Endothelial cell of umbilical vein (primary cell): ENCODE results near the gene SFTA2. TPM values are rescaled to one million over a fixed set of nuclear protein-coding genes. Genes with fewer than 3 reads are reported as not detected.

ENCODE experiments used
- Bru-seq: library from RNA; stranded (reverse); fragments of 400-500 nt; gene quantifications from one replicate; lab custom pipeline; 2021; lab: Mats Ljungman, UMichigan
- BruChase-seq, 2 experiments: library from RNA; stranded (reverse); fragments of 400-500 nt; gene quantifications; one replicate each; lab custom pipeline; 2021; lab: Mats Ljungman, UMichigan
- BruUV-seq: library from RNA; stranded (reverse); fragments of 400-500 nt; replicated peaks from 2 replicates; lab custom pipeline; 2021; lab: Mats Ljungman, UMichigan
- CTCF ChIA-PET: fragments of 300-600, 350-600 bp; sonication (Branson Sonifier 250); formaldehyde crosslinking; loops from one replicate; lab custom pipeline; 2021; ENCODE audit warnings: antibody characterized with exemption, inconsistent platforms; lab: Charles Lee
- POLR2A ChIA-PET: fragments of 300-600, 350-600 bp; sonication (Branson Sonifier 250); formaldehyde crosslinking; loops from one replicate; lab custom pipeline; 2021; ENCODE audit warnings: antibody characterized with exemption, inconsistent platforms; lab: Charles Lee
- DNase-seq: peaks from one replicate; pipeline ENCODE4 v3.0.0-alpha.2; 2011; ENCODE audit warnings: low read depth, low spot score
- FAIRE-seq: peaks from 2 replicates; lab custom pipeline; 2011; peaks lifted over from hg19 to GRCh38; lab: Jason Lieb, UNC
- H2AFZ ChIP-seq: 2 replicates; pipeline ENCODE4 v1.6.0; 2012; ENCODE audit warnings: low read depth, low read length, control low read depth, inconsistent platforms
- H3K27ac ChIP-seq: 2 replicates; pipeline ENCODE4 v1.5.1; 2011; ENCODE audit warnings: low read depth, mild to moderate bottlenecking, control low read depth, low read length, moderate library complexity; ENCODE audit not compliant: insufficient read depth
- H3K27me3 ChIP-seq, 2 experiments: 2 replicates each; pipeline versions ENCODE4 v1.6.0 to v1.6.1; 2011; ENCODE audit warnings: low read length in 2 of 2, mixed read lengths in 1 of 2; ENCODE audit not compliant: control insufficient read depth in 2 of 2, insufficient read depth in 2 of 2
- H3K36me3 ChIP-seq, 2 experiments: 2 replicates in 1 of 2; 3 replicates in 1 of 2; pipeline ENCODE4 v1.5.1; 2011; ENCODE audit warnings: low read length in 2 of 2, mild to moderate bottlenecking in 1 of 2, moderate library complexity in 1 of 2; ENCODE audit not compliant: control insufficient read depth in 2 of 2, insufficient read depth in 2 of 2; ENCODE audit errors: extremely low read depth in 1 of 2
- H3K4me1 ChIP-seq: 3 replicates; pipeline ENCODE4 v1.5.1; 2011; ENCODE audit warnings: mild to moderate bottlenecking, low read length; ENCODE audit not compliant: control insufficient read depth, insufficient read depth; ENCODE audit errors: extremely low read depth
- H3K4me2 ChIP-seq: 2 replicates; pipeline ENCODE4 v1.6.1; 2011; ENCODE audit warnings: low read length, control low read depth, mixed read lengths; ENCODE audit not compliant: insufficient read depth
- H3K4me3 ChIP-seq, 3 experiments: fragments of 200-600 bp in 1 of 3; sonication (generic), shearing (Covaris generic) in 1 of 3; replicated peaks in 1 of 3; 2 replicates each; pipeline ENCODE4 v1.5.1; 2011 to 2016; ENCODE audit warnings: control low read depth in 3 of 3, low read length in 3 of 3, mild to moderate bottlenecking in 2 of 3, inconsistent platforms in 1 of 3, low read depth in 1 of 3, moderate library complexity in 1 of 3; ENCODE audit not compliant: insufficient read depth in 1 of 3
- H3K79me2 ChIP-seq: 2 replicates; pipeline ENCODE4 v1.6.0; 2012; ENCODE audit warnings: low read length, inconsistent platforms; ENCODE audit not compliant: control insufficient read depth, insufficient read depth
- H3K9ac ChIP-seq: replicated peaks from 2 replicates; pipeline ENCODE3; 2011; ENCODE audit warnings: low read length, control low read depth; ENCODE audit not compliant: insufficient read depth; ENCODE audit errors: extremely low read depth
- H3K9me1 ChIP-seq: replicated peaks from 3 replicates; pipeline ENCODE4 v1.6.0; 2011; ENCODE audit warnings: mild to moderate bottlenecking, low read length; ENCODE audit not compliant: control insufficient read depth, insufficient read depth; ENCODE audit errors: extremely low read depth
- H3K9me3 ChIP-seq: replicated peaks from 2 replicates; pipeline ENCODE4 v1.5.1; 2012; ENCODE audit warnings: low read length, inconsistent platforms; ENCODE audit not compliant: control insufficient read depth, insufficient read depth
- H4K20me1 ChIP-seq: replicated peaks from 2 replicates; pipeline ENCODE3; 2011; ENCODE audit warnings: mild to moderate bottlenecking, low read length; ENCODE audit not compliant: control insufficient read depth, insufficient read depth; ENCODE audit errors: extremely low read depth
- EZH2 ChIP-seq: IDR thresholded peaks from 2 replicates; pipeline ENCODE4 v1.6.1; 2012; ENCODE audit warnings: borderline replicate concordance, low read depth, mild to moderate bottlenecking, moderate library complexity, low read length, inconsistent platforms; ENCODE audit not compliant: severe bottlenecking
- FOS ChIP-seq: IDR thresholded peaks from 2 replicates; pipeline ENCODE4 v1.6.1; 2011; ENCODE audit warnings: mild to moderate bottlenecking, low read length, moderate library complexity, borderline replicate concordance; ENCODE audit not compliant: insufficient read depth
- GATA2 ChIP-seq: IDR thresholded peaks from 2 replicates; pipeline ENCODE4 v1.7.0; 2011; ENCODE audit warnings: low read depth, mild to moderate bottlenecking, moderate library complexity, mixed read lengths, low read length; ENCODE audit not compliant: insufficient read length, insufficient read depth
- JUN ChIP-seq: IDR thresholded peaks from 2 replicates; pipeline ENCODE4 v1.6.1; 2011; ENCODE audit warnings: borderline replicate concordance, low read depth; ENCODE audit not compliant: insufficient read length, insufficient read depth
- MYC ChIP-seq: IDR thresholded peaks from one replicate; pipeline ENCODE4 v1.6.1; 2011; ENCODE audit warnings: mild to moderate bottlenecking, low read depth, low read length
- POLR2A ChIP-seq: IDR thresholded peaks from 2 replicates; pipeline ENCODE4 v1.6.1; 2012; ENCODE audit warnings: low read depth, mild to moderate bottlenecking, control low read depth, low read length
- POLR2AphosphoS5 ChIP-seq: IDR thresholded peaks from 2 replicates; pipeline ENCODE4 v1.6.1; 2012; ENCODE audit warnings: low read depth, mild to moderate bottlenecking, control low read depth, low read length, moderate library complexity; ENCODE audit not compliant: insufficient read depth
- dilution Hi-C: fragments of 300-500 bp; cut with MboI; formaldehyde crosslinking; loops from one replicate; pipeline ENCODE4 v1.15.0; 2019; ENCODE audit warnings: low sequenced_read_pairs; ENCODE audit not compliant: extremely low pct_ligation_motif_present
- intact Hi-C: fragments of 100-400 bp; cut with micrococcal nuclease; formaldehyde crosslinking; loops from one replicate; pipeline ENCODE4 v1.10.0; 2022
- long read RNA-seq: library from polyadenylated mRNA; stranded (forward); transcript quantifications from one replicate; pipeline ENCODE4 v2.0.0, GENCODE V29; 2021
- polyA minus RNA-seq, 3 experiments: library from RNA; depleted of rRNA, polyadenylated mRNA; stranded (reverse); fragments of >200 nt; gene quantifications; 1 replicate in 1 of 3; 2 replicates in 2 of 3; pipeline ENCODE4 v1.2.3, GENCODE V29; 2011
- polyA plus RNA-seq, 4 experiments: library from polyadenylated mRNA; depleted of rRNA in 3 of 4; stranded (reverse) in 3 of 4; unstranded in 1 of 4; fragments of >200 nt; gene quantifications; 2 replicates each; pipeline versions ENCODE4 v1.2.1 to v1.2.3, GENCODE V29; 2011 to 2012; ENCODE audit warnings: missing spikeins in 1 of 4
- total RNA-seq: library from RNA; stranded (reverse); gene quantifications from 2 replicates; pipeline ENCODE4 v1.2.3, GENCODE V29; 2021
- TF ChIP-seq, protein P1 (sequence below), 2 donors: IDR thresholded peaks; 1 replicate in 1 of 2; 2 replicates in 1 of 2; pipeline ENCODE4 v1.5.1; 2011; ENCODE audit warnings: low read length in 2 of 2, mild to moderate bottlenecking in 2 of 2, moderate library complexity in 2 of 2, control low read depth in 1 of 2, inconsistent platforms in 1 of 2, low read depth in 1 of 2; ENCODE audit not compliant: insufficient read depth in 1 of 2; ENCODE audit errors: extremely low read depth in 1 of 2
- TF ChIP-seq, protein P2 (sequence below): IDR thresholded peaks from 2 replicates; pipeline ENCODE4 v1.6.1; 2011; ENCODE audit not compliant: insufficient read depth, insufficient read length

The SFTA2 gene
- total RNA-seq (not detected in 2 replicates), polyA plus RNA-seq (not detected in 2 replicates), polyA minus RNA-seq (not detected in 2 replicates), Bru-seq, nascent RNA (percentile 13 among the genes with signal in this experiment), BruChase-seq, experiment 1, labeled RNA remaining after a 6-hour chase (not detected), BruChase-seq, experiment 2, labeled RNA remaining after a 2-hour chase (not detected)
- not detected in 2 replicates for polyA plus RNA-seq (2011; cell fraction: cytosol; rRNA removed)
- polyA plus RNA-seq (2011; cell fraction: nucleus; rRNA removed): not detected in 2 replicates
- polyA plus RNA-seq (2012): not detected in 2 replicates
- not detected for polyA minus RNA-seq (2011; cell fraction: cytosol; rRNA and poly(A)+ RNA removed)
- polyA minus RNA-seq (2011; cell fraction: nucleus; rRNA and poly(A)+ RNA removed): not detected in 2 replicates
- long read RNA-seq: 0 reads

DNA sequence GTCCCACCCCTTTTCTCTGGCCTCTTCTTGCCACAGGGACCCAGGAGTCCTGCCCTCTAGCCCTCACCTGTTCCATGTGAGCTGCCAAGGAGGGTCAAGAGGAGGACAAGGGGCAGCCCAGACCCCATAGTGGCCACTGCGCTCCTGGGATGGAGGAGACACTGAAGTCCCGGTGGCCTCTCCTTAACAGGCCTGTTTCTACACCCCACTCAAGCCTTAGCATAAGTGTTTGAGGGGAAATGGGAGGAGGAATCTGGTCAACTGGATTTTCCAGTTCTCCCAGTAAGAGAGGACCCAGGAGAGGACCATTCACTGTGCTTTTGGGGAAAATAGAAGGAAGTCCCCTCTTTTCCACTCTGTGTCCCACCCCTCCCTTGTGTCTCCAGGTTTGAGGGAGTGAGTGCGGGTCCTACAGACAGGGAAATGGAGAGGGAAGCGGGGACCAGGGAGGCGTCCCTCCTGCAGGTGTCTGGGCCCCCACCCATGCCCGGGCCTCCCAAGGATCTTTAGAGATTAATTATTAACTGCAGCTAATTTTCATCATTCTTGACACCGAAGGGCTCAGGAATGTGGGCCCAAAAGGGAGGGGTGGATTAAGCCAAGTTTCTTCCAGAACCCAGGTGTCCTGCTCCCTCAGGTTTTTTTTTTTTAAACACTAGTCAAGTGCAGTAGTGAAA, at the start of gene SFTA2:
Gene SFTA2, minus strand, starts transcription at position 202 of the 677 bp plus-strand sequence. Its CDS starts 74 bp downstream, at position 128.
- Histone ChIP-seq H3K4me3 (no peak within 1 kb of the TSS), H4K20me1 (no peaks in the 10 kb centered on the region), H3K4me1 (no peaks in the 10 kb centered on the region), H3K4me2 (no peak within 1 kb of the TSS), H3K9me1 (no peaks in the 10 kb centered on the region), H2AFZ (no peak within 1 kb of the TSS), H3K36me3 (no peaks in the 10 kb centered on the region), H3K79me2 (no peaks in the 10 kb centered on the region), H3K27ac (no peak within 1 kb of the TSS), H3K27me3 (peaks cover 0 to 2% of the 10 kb centered on the region in 2 experiments), H3K9me3 (no peaks in the 10 kb centered on the region), H3K9ac (no peak within 1 kb of the TSS)
- dilution Hi-C loops: no loop called here
- DNase-seq (no peak), FAIRE-seq (no peak)
- CTCF ChIA-PET: interaction anchor here (1.0 to 1.7 kb wide), 5 partner anchors 8 to 155 kb away, joined by 3 to 5 read pairs (median 4); partner anchors contain the start of gene MUCL3
- POLR2A ChIA-PET: no interaction called here
- intact Hi-C loops: no loop called here
- no TSS peak for BruUV-seq
- TF ChIP-seq, protein P1, sequence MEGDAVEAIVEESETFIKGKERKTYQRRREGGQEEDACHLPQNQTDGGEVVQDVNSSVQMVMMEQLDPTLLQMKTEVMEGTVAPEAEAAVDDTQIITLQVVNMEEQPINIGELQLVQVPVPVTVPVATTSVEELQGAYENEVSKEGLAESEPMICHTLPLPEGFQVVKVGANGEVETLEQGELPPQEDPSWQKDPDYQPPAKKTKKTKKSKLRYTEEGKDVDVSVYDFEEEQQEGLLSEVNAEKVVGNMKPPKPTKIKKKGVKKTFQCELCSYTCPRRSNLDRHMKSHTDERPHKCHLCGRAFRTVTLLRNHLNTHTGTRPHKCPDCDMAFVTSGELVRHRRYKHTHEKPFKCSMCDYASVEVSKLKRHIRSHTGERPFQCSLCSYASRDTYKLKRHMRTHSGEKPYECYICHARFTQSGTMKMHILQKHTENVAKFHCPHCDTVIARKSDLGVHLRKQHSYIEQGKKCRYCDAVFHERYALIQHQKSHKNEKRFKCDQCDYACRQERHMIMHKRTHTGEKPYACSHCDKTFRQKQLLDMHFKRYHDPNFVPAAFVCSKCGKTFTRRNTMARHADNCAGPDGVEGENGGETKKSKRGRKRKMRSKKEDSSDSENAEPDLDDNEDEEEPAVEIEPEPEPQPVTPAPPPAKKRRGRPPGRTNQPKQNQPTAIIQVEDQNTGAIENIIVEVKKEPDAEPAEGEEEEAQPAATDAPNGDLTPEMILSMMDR (IDR thresholded peaks at IDR 0.05; ENCODE audit: extremely low read depth in 1 of 2, insufficient read depth in 1 of 2, low read depth in 1 of 2, low read length in 2 of 2): no peak

DNA sequence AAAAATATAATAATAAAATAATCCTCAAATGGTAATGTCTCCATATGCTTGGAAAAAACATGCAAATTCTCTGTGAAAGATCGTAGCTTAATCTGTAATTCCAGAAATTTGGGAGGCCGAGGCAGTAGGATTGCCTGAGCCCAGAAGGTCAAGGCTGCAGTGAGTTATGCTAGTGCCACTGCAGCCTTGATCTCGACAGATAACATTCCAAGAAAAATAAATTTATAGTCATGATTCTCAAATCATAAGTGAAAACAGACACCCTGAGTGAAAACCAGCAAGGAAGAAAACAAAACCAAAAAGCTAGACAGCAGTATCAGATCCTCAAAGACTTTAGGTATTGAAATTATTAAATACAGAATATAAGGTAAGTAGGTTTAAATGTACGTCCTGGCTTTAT, 47.7 kb upstream of the SFTA2 start:
- no peak for FAIRE-seq
- TF ChIP-seq EZH2 (no peak), MYC (no peak), JUN (no peak), POLR2A (no peak), FOS (no peak), GATA2 (no peak), POLR2AphosphoS5 (no peak)
- TF ChIP-seq, protein P2, sequence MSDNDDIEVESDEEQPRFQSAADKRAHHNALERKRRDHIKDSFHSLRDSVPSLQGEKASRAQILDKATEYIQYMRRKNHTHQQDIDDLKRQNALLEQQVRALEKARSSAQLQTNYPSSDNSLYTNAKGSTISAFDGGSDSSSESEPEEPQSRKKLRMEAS: no peak
- TF ChIP-seq, protein P1 (IDR thresholded peaks at IDR 0.05; ENCODE audit: extremely low read depth in 1 of 2, insufficient read depth in 1 of 2, low read depth in 1 of 2, low read length in 2 of 2): no peak
- Histone ChIP-seq H3K27me3 (peaks cover 14 to 16% of the 10 kb centered on the region in 2 experiments), H3K4me1 (no peaks in the 10 kb centered on the region), H3K79me2 (no peaks in the 10 kb centered on the region), H3K9ac (no peak overlapping the region), H2AFZ (no peak overlapping the region), H3K9me3 (no peaks in the 10 kb centered on the region), H3K27ac (no peak overlapping the region), H3K9me1 (no peaks in the 10 kb centered on the region), H4K20me1 (no peaks in the 10 kb centered on the region), H3K4me3 (no peak overlapping the region), H3K4me2 (no peak overlapping the region), H3K36me3 (no peaks in the 10 kb centered on the region)
- DNase-seq: no peak
- no TSS peak for BruUV-seq
- ChIA-PET CTCF (no interaction called here), POLR2A (no interaction called here)
- dilution Hi-C loops (no loop called here), intact Hi-C loops (no loop called here)
